ENCODE measurements around the gene GALNT14. TPM values are rescaled to one million over a fixed set of nuclear protein-coding genes. Genes with fewer than 3 reads are reported as not detected.

The GALNT14 gene
- total RNA-seq, 4 donors from 2014 or later = 1.00 TPM; not detected in 3

GRCh38 chr2:30942419-30942818 lies 195.8 kb downstream of the GALNT14 start:
- Histone ChIP-seq H3K4me1 (no peaks in the 10 kb centered on the region), H3K9me3 (no peaks in the 10 kb centered on the region), H3K4me3 (no peak overlapping the region), H3K36me3 (no peaks in the 10 kb centered on the region), H3K27me3 (no peaks in the 10 kb centered on the region), H3K27ac (no peak overlapping the region)
- in situ Hi-C loops (cut with MboI; ENCODE audit: low pct_ligation_motif_present in 1 of 4, low pct_unique_long_range_greater_than_20kb in 1 of 4, low sequenced_read_pairs in 3 of 4) (no loop called here), intact Hi-C loops (cut with DNase I; ENCODE audit: low total_unique reads) (no loop called here)
- DNase-seq = no peak
- TF ChIP-seq POLR2A (IDR thresholded peaks at IDR 0.05) (no peak), CTCF (IDR thresholded peaks at IDR 0.05) (no peak), EP300 (IDR thresholded peaks at IDR 0.05; ENCODE audit: low read depth) (no peak)
- WGBS, 2 donors (ENCODE audit: low coverage in 1 of 2) = 50 to 72% methylated on average over 1 to 5 of the region's 5 CpGs

- H3K36me3 ChIP-seq = no peaks in the 10 kb centered on the region
- in situ Hi-C loops (cut with MboI; ENCODE audit: low pct_ligation_motif_present in 1 of 4, low pct_unique_long_range_greater_than_20kb in 1 of 4, low sequenced_read_pairs in 3 of 4) (no loop called here), intact Hi-C loops (cut with DNase I; ENCODE audit: low total_unique reads) (no loop called here)
- no peaks in the 10 kb centered on the region for H3K4me1 ChIP-seq
- 43% methylated on average over 1 to 2 of the region's 2 CpGs for WGBS, 2 donors (ENCODE audit: low coverage in 1 of 2)
- no peak for TF ChIP-seq EP300 (IDR thresholded peaks at IDR 0.05; ENCODE audit: low read depth)
- no peak for TF ChIP-seq POLR2AphosphoS5 (IDR thresholded peaks at IDR 0.05)
- no peak for TF ChIP-seq POLR2A (IDR thresholded peaks at IDR 0.05)
- TF ChIP-seq CTCF (IDR thresholded peaks at IDR 0.05) = no peak
- no peak overlapping the region for H3K27ac ChIP-seq
- DNase-seq = no peak
- H3K27me3 ChIP-seq = no peaks in the 10 kb centered on the region
- no peaks in the 10 kb centered on the region for H3K9me3 ChIP-seq
- no peak overlapping the region for H3K4me3 ChIP-seq
These were observed 197.4 kb downstream of the GALNT14 start for GRCh38 chr2:30940839-30941238.

GRCh38 chr2:30939364-30939763 lies 198.9 kb downstream of the GALNT14 start:
- Histone ChIP-seq H3K27me3 (no peaks in the 10 kb centered on the region), H3K4me1 (no peaks in the 10 kb centered on the region), H3K36me3 (no peaks in the 10 kb centered on the region), H3K4me3 (no peak overlapping the region), H3K27ac (no peak overlapping the region), H3K9me3 (no peaks in the 10 kb centered on the region)
- no peak for DNase-seq
- intact Hi-C loops (cut with DNase I; ENCODE audit: low total_unique reads) (no loop called here), in situ Hi-C loops (cut with MboI; ENCODE audit: low pct_ligation_motif_present in 1 of 4, low pct_unique_long_range_greater_than_20kb in 1 of 4, low sequenced_read_pairs in 3 of 4) (no loop called here)
- 79 to 83% methylated on average over 4 of the region's 4 CpGs for WGBS, 2 donors (ENCODE audit: low coverage in 1 of 2)
- TF ChIP-seq POLR2A (IDR thresholded peaks at IDR 0.05) = no peak
- TF ChIP-seq EP300 (IDR thresholded peaks at IDR 0.05; ENCODE audit: low read depth) = no peak
- no peak for TF ChIP-seq CTCF (IDR thresholded peaks at IDR 0.05)

GRCh38 chr2:30938196-30938595 lies 200.0 kb downstream of the GALNT14 start:
- intact Hi-C loops (cut with DNase I; ENCODE audit: low total_unique reads) (no loop called here), in situ Hi-C loops (cut with MboI; ENCODE audit: low pct_ligation_motif_present in 1 of 4, low pct_unique_long_range_greater_than_20kb in 1 of 4, low sequenced_read_pairs in 3 of 4) (no loop called here)
- no peak for DNase-seq
- H3K9me3 ChIP-seq = no peaks in the 10 kb centered on the region
- no peak for TF ChIP-seq EP300 (IDR thresholded peaks at IDR 0.05; ENCODE audit: low read depth)
- no peak for TF ChIP-seq POLR2AphosphoS5 (IDR thresholded peaks at IDR 0.05)
- no peak for TF ChIP-seq POLR2A (IDR thresholded peaks at IDR 0.05)
- no peak for TF ChIP-seq CTCF (IDR thresholded peaks at IDR 0.05)
- no peaks in the 10 kb centered on the region for H3K27me3 ChIP-seq
- WGBS, 2 donors (ENCODE audit: low coverage in 1 of 2) = 80 to 97% methylated on average over 1 of the region's 1 CpG
- H3K4me3 ChIP-seq = no peak overlapping the region
- H3K36me3 ChIP-seq = no peaks in the 10 kb centered on the region
- no peaks in the 10 kb centered on the region for H3K4me1 ChIP-seq
- no peak overlapping the region for H3K27ac ChIP-seq

Measured in transverse colon (tissue), 4 donors.